ENCODE measurements around the gene PTPRD.

DNA sequence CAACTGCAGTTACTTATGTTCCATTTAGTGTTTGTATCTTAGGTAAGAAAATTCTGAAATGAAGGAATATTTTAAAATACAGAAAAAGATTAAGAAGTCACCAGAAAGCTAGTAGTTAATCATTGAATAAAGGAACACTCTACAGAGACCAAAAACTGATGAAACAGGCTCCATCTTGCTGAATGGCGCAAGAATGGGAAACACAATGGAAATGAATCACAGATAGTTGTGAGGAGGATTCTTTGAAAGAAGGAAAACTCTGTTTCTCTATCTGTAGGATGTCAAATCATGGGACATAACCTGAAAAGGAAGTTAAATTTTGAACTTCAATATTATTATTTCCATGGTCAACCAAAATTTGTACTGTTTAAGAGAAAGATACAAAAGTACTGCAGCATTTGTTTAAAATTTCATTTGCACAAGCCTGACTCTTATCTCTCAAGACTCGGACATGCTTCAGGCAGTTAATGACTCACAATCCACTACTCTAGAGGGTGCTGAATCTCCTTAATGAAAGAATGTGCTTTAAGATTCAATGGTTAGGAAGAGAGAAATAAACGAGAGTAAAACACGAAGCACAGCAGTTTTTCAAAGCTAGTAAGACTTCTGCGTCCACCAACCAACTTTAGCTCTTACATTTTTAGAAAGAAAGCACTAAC, 1748.8 kb downstream of the PTPRD start:
- TF ChIP-seq CTCF (IDR thresholded peaks at IDR 0.05; ENCODE audit: insufficient read depth, low read length, poor library complexity, severe bottlenecking) (no peak), EZH2phosphoT487 (conservative IDR thresholded peaks at IDR 0.05; ENCODE audit: low read length) (no peak)
